ENCODE data around the gene MAP1A.

Gene MAP1A

DNA sequence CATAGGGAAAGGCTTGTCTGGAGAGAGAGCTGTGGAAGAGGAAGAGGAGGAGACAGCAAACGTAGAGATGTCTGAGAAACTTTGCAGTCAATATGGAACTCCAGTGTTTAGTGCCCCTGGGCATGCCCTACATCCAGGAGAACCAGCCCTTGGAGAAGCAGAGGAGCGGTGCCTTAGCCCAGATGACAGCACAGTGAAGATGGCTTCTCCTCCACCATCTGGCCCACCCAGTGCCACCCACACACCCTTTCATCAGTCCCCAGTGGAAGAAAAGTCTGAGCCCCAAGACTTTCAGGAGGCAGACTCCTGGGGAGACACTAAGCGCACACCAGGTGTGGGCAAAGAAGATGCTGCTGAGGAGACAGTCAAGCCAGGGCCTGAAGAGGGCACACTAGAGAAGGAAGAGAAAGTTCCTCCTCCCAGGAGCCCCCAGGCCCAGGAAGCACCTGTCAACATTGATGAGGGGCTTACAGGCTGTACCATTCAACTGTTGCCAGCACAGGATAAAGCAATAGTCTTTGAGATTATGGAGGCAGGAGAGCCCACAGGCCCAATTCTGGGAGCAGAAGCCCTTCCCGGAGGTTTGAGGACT is 6.9 kb downstream of the MAP1A start:
- TF ChIP-seq, protein P1, sequence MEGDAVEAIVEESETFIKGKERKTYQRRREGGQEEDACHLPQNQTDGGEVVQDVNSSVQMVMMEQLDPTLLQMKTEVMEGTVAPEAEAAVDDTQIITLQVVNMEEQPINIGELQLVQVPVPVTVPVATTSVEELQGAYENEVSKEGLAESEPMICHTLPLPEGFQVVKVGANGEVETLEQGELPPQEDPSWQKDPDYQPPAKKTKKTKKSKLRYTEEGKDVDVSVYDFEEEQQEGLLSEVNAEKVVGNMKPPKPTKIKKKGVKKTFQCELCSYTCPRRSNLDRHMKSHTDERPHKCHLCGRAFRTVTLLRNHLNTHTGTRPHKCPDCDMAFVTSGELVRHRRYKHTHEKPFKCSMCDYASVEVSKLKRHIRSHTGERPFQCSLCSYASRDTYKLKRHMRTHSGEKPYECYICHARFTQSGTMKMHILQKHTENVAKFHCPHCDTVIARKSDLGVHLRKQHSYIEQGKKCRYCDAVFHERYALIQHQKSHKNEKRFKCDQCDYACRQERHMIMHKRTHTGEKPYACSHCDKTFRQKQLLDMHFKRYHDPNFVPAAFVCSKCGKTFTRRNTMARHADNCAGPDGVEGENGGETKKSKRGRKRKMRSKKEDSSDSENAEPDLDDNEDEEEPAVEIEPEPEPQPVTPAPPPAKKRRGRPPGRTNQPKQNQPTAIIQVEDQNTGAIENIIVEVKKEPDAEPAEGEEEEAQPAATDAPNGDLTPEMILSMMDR (IDR thresholded peaks at IDR 0.05; ENCODE audit: unreplicated experiment in 3 of 3), result no peak
- Mint-ChIP-seq H3K27ac (no peak overlapping the region), H3K36me3 (ENCODE audit: low read depth) (peaks cover 71% of the 10 kb centered on the region), H3K9me3 (peaks cover 34% of the 10 kb centered on the region), H3K4me1 (peaks cover 16% of the 10 kb centered on the region), H3K4me3 (no peak overlapping the region), H3K27me3 (ENCODE audit: low read depth) (no peaks in the 10 kb centered on the region)

DNA sequence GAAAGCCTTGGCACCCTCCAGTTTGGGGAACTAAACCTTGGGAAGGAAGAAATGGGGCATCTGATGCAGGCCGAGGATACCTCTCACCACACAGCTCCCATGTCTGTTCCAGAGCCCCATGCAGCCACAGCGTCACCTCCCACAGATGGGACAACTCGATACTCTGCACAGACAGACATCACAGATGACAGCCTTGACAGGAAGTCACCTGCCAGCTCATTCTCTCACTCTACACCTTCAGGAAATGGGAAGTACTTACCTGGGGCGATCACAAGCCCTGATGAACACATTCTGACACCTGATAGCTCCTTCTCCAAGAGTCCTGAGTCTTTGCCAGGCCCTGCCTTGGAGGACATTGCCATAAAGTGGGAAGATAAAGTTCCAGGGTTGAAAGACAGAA is 7.7 kb downstream of the MAP1A start:
- TF ChIP-seq, protein P1 (IDR thresholded peaks at IDR 0.05; ENCODE audit: unreplicated experiment in 3 of 3), result no peak
- no peaks in the 10 kb centered on the region for H3K27me3 Mint-ChIP-seq (ENCODE audit: low read depth)
- H3K36me3 Mint-ChIP-seq (ENCODE audit: low read depth), result peaks cover 70% of the 10 kb centered on the region
- no peak overlapping the region for H3K27ac Mint-ChIP-seq
- H3K4me3 Mint-ChIP-seq, result no peak overlapping the region
- H3K4me1 Mint-ChIP-seq, result peaks cover 11% of the 10 kb centered on the region
- peaks cover 34% of the 10 kb centered on the region for H3K9me3 Mint-ChIP-seq

DNA sequence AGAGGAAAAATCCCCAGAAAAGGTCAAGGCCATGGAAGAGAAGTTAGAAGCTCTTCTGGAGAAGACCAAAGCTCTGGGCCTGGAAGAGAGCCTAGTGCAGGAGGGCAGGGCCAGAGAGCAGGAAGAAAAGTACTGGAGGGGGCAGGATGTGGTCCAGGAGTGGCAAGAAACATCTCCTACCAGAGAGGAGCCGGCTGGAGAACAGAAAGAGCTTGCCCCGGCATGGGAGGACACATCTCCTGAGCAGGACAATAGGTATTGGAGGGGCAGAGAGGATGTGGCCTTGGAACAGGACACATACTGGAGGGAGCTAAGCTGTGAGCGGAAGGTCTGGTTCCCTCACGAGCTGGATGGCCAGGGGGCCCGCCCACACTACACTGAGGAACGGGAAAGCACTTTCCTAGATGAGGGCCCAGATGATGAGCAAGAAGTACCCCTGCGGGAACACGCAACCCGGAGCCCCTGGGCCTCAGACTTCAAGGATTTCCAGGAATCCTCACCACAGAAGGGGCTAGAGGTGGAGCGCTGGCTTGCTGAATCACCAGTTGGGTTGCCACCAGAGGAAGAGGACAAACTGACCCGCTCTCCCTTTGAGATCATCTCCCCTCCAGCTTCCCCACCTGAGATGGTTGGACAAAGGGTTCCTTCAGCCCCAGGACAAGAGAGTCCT is 9.0 kb downstream of the MAP1A start:
- H3K27ac Mint-ChIP-seq, result no peak overlapping the region
- H3K27me3 Mint-ChIP-seq (ENCODE audit: low read depth), result no peaks in the 10 kb centered on the region
- TF ChIP-seq, protein P1 (IDR thresholded peaks at IDR 0.05; ENCODE audit: unreplicated experiment in 3 of 3), result no peak
- H3K9me3 Mint-ChIP-seq, result peaks cover 34% of the 10 kb centered on the region
- peaks cover 58% of the 10 kb centered on the region for H3K36me3 Mint-ChIP-seq (ENCODE audit: low read depth)
- peaks cover 19% of the 10 kb centered on the region for H3K4me1 Mint-ChIP-seq
- no peak overlapping the region for H3K4me3 Mint-ChIP-seq

DNA sequence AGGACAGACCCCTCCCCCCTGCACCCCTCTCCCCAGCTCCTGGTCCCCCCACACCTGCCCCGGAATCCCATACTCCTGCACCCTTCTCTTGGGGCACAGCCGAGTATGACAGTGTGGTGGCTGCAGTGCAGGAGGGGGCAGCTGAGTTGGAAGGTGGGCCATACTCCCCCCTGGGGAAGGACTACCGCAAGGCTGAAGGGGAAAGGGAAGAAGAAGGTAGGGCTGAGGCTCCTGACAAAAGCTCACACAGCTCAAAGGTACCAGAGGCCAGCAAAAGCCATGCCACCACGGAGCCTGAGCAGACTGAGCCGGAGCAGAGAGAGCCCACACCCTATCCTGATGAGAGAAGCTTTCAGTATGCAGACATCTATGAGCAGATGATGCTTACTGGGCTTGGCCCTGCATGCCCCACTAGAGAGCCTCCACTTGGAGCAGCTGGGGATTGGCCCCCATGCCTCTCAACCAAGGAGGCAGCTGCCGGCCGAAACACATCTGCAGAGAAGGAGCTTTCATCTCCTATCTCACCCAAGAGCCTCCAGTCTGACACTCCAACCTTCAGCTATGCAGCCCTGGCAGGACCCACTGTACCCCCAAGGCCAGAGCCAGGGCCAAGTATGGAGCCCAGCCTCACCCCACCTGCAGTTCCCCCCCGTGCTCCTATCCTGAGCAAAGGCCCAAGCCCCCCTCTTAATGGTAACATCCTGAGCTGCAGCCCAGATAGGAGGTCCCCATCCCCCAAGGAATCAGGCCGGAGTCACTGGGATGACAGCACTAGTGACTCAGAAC is 9.8 kb downstream of the MAP1A start:
- TF ChIP-seq, protein P1 (IDR thresholded peaks at IDR 0.05; ENCODE audit: unreplicated experiment in 3 of 3), result no peak
- Mint-ChIP-seq H3K27ac (no peak overlapping the region), H3K36me3 (ENCODE audit: low read depth) (peaks cover 50% of the 10 kb centered on the region), H3K4me1 (peaks cover 25% of the 10 kb centered on the region), H3K9me3 (peaks cover 27% of the 10 kb centered on the region), H3K4me3 (no peak overlapping the region), H3K27me3 (ENCODE audit: low read depth) (no peaks in the 10 kb centered on the region)

DNA sequence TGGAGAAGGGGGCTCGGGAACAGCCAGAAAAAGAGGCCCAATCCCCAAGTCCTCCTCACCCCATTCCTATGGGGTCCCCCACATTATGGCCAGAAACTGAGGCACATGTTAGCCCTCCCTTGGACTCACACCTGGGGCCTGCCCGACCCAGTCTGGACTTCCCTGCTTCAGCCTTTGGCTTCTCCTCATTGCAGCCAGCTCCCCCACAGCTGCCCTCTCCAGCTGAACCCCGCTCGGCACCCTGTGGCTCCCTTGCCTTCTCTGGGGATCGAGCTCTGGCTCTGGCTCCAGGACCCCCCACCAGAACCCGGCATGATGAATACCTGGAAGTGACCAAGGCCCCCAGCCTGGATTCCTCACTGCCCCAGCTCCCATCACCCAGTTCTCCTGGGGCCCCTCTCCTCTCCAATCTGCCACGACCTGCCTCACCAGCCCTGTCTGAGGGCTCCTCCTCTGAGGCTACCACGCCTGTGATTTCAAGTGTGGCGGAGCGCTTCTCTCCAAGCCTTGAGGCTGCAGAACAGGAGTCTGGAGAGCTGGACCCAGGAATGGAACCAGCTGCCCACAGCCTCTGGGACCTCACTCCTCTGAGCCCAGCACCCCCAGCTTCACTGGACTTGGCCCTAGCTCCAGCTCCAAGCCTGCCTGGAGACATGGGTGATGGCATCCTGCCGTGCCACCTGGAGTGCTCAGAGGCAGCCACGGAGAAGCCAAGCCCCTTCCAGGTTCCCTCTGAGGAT is 10.6 kb downstream of the MAP1A start:
- Mint-ChIP-seq H3K27me3 (ENCODE audit: low read depth) (no peaks in the 10 kb centered on the region), H3K9me3 (peaks cover 19% of the 10 kb centered on the region), H3K36me3 (ENCODE audit: low read depth) (peaks cover 42% of the 10 kb centered on the region), H3K4me3 (no peak overlapping the region), H3K27ac (no peak overlapping the region), H3K4me1 (peaks cover 25% of the 10 kb centered on the region)
- TF ChIP-seq, protein P1 (IDR thresholded peaks at IDR 0.05; ENCODE audit: unreplicated experiment in 3 of 3), result no peak

Measured in nephron (organoid).